Measurements from ENCODE around the gene ETHE1. TPM values are rescaled to one million over a fixed set of nuclear protein-coding genes. Genes with fewer than 3 reads are reported as not detected.

Gene ETHE1
- total RNA-seq, 2 donors from 2014 or later, result 13.0 to 15.2 TPM

GRCh38 chr19:43504426-43505185 is 22.4 kb downstream of the ETHE1 start, which contains the start of gene PHLDB3:
TSS of gene PHLDB3 (minus strand) at chr19:43504746. CDS start at chr19:43504118, 628 bp downstream.
- peaks cover 4% of the 10 kb centered on the region for H3K36me3 ChIP-seq (ENCODE audit: control insufficient read depth, insufficient read depth, low read length)
- Mint-ChIP-seq H3K27me3 (ENCODE audit: insufficient read depth) (peaks cover 37% of the 10 kb centered on the region), H3K27ac (peak within 1 kb of the TSS; percentile 92), H3K36me3 (ENCODE audit: low read depth) (peaks cover 13% of the 10 kb centered on the region), H3K9me3 (no peaks in the 10 kb centered on the region), H3K4me1 (peaks cover 3% of the 10 kb centered on the region), H3K4me3 (peak within 1 kb of the TSS; percentile 79)
- H3K27me3 ChIP-seq (ENCODE audit: control insufficient read depth, insufficient read depth, low read length, poor library complexity, severe bottlenecking), result no peaks in the 10 kb centered on the region
- H3K27ac ChIP-seq (ENCODE audit: low read depth, low read length), result no peak within 1 kb of the TSS
- DNase-seq, result no peak
- H3K4me1 ChIP-seq (ENCODE audit: control insufficient read depth, insufficient read depth, low read length), result no peaks in the 10 kb centered on the region
- H3K9ac ChIP-seq (ENCODE audit: extremely low read depth, low read length, poor library complexity, severe bottlenecking), result peak within 1 kb of the TSS; percentile 73
- H3K4me3 ChIP-seq (ENCODE audit: low read length), result peak within 1 kb of the TSS; percentile 86
- no peaks in the 10 kb centered on the region for H3K9me3 ChIP-seq (ENCODE audit: control insufficient read depth, low read length)
- peak; percentile 3 for TF ChIP-seq CTCF (conservative IDR thresholded peaks at IDR 0.05)
- WGBS, 2 experiments (ENCODE audit: insufficient coverage in 1 of 2, insufficient read length in 1 of 2), result 6 to 11% methylated on average over 10 to 40 of the region's 42 CpGs

- Histone ChIP-seq H3K27ac (ENCODE audit: low read depth, low read length) (no peak overlapping the region), H3K27me3 (ENCODE audit: control insufficient read depth, insufficient read depth, low read length, poor library complexity, severe bottlenecking) (no peaks in the 10 kb centered on the region), H3K4me3 (ENCODE audit: low read length) (peak overlapping the region; percentile 86), H3K9me3 (ENCODE audit: control insufficient read depth, low read length) (no peaks in the 10 kb centered on the region), H3K4me1 (ENCODE audit: control insufficient read depth, insufficient read depth, low read length) (no peaks in the 10 kb centered on the region), H3K36me3 (ENCODE audit: control insufficient read depth, insufficient read depth, low read length) (peaks cover 3% of the 10 kb centered on the region), H3K9ac (ENCODE audit: extremely low read depth, low read length, poor library complexity, severe bottlenecking) (peak overlapping the region; percentile 73)
- peak overlapping the region; percentile 79 for H3K4me3 Mint-ChIP-seq
- DNase-seq, result peak; percentile 99
- peaks cover 37% of the 10 kb centered on the region for H3K27me3 Mint-ChIP-seq (ENCODE audit: insufficient read depth)
- peaks cover 3% of the 10 kb centered on the region for H3K4me1 Mint-ChIP-seq
- 5 to 11% methylated on average over 28 to 64 of the region's 64 CpGs for WGBS, 2 experiments (ENCODE audit: insufficient coverage in 1 of 2, insufficient read length in 1 of 2)
- peaks cover 10% of the 10 kb centered on the region for H3K36me3 Mint-ChIP-seq (ENCODE audit: low read depth)
- H3K27ac Mint-ChIP-seq, result peak overlapping the region; percentile 92
- no peaks in the 10 kb centered on the region for H3K9me3 Mint-ChIP-seq
- peak; percentile 63 for TF ChIP-seq CTCF (conservative IDR thresholded peaks at IDR 0.05)
These were observed 23.2 kb downstream of the ETHE1 start for GRCh38 chr19:43503501-43504425.

GRCh38 chr19:43502419-43502976 is 24.5 kb downstream of the ETHE1 start:
- no peak overlapping the region for H3K27ac Mint-ChIP-seq
- 95 to 96% methylated on average over 16 to 23 of the region's 23 CpGs for WGBS, 2 experiments (ENCODE audit: insufficient coverage in 1 of 2, insufficient read length in 1 of 2)
- H3K9me3 Mint-ChIP-seq, result no peaks in the 10 kb centered on the region

More at GRCh38 chr19:43502419-43502976, 24.5 kb downstream of the ETHE1 start:
- Mint-ChIP-seq H3K27me3 (ENCODE audit: insufficient read depth) (peaks cover 37% of the 10 kb centered on the region), H3K4me1 (peaks cover 3% of the 10 kb centered on the region), H3K4me3 (peak overlapping the region; percentile 24), H3K36me3 (ENCODE audit: low read depth) (peaks cover 7% of the 10 kb centered on the region)
- no peaks in the 10 kb centered on the region for H3K27me3 ChIP-seq (ENCODE audit: control insufficient read depth, insufficient read depth, low read length, poor library complexity, severe bottlenecking)
- no peaks in the 10 kb centered on the region for H3K36me3 ChIP-seq (ENCODE audit: control insufficient read depth, insufficient read depth, low read length)
- no peaks in the 10 kb centered on the region for H3K4me1 ChIP-seq (ENCODE audit: control insufficient read depth, insufficient read depth, low read length)
- TF ChIP-seq CTCF (conservative IDR thresholded peaks at IDR 0.05), result no peak
- H3K9ac ChIP-seq (ENCODE audit: extremely low read depth, low read length, poor library complexity, severe bottlenecking), result no peak overlapping the region
- no peak overlapping the region for H3K4me3 ChIP-seq (ENCODE audit: low read length)
- H3K9me3 ChIP-seq (ENCODE audit: control insufficient read depth, low read length), result no peaks in the 10 kb centered on the region
- H3K27ac ChIP-seq (ENCODE audit: low read depth, low read length), result no peak overlapping the region
- DNase-seq, result peak; percentile 54

All from endodermal cell (in vitro differentiated cells).